GM18508 (cell line): ENCODE results near the gene MRPL40.

ENCODE experiments used
- ATAC-seq: cut with Tn5 transposase; IDR thresholded peaks from one replicate; pipeline ENCODE4 v1.9.1; 2021; ENCODE audit warnings: moderate number of reproducible peaks; ENCODE audit not compliant: insufficient read depth, unreplicated experiment

Gene MRPL40

GRCh38 chr22:19406281-19406811 lies 26.0 kb upstream of the MRPL40 start:
- no peak for ATAC-seq

GRCh38 chr22:19406846-19407245 lies 25.5 kb upstream of the MRPL40 start:
- ATAC-seq = no peak

- no peak for ATAC-seq
Measured at GRCh38 chr22:19407649-19408606, 24.4 kb upstream of the MRPL40 start.

GRCh38 chr22:19410941-19411689 lies 21.2 kb upstream of the MRPL40 start:
- no peak for ATAC-seq

- no peak for ATAC-seq
Measured at GRCh38 chr22:19411690-19412045, 20.7 kb upstream of the MRPL40 start.

GRCh38 chr22:19412478-19412877 lies 19.9 kb upstream of the MRPL40 start:
- ATAC-seq = no peak

- no peak for ATAC-seq
Measured at GRCh38 chr22:19412923-19413322, 19.4 kb upstream of the MRPL40 start.

GRCh38 chr22:19419086-19419463 lies 13.3 kb upstream of the MRPL40 start:
- no peak for ATAC-seq

GRCh38 chr22:19419464-19420178 lies 12.7 kb upstream of the MRPL40 start:
- no peak for ATAC-seq

GRCh38 chr22:19420321-19420720 lies 12.0 kb upstream of the MRPL40 start:
- no peak for ATAC-seq

GRCh38 chr22:19422440-19423301 lies 9.7 kb upstream of the MRPL40 start:
- no peak for ATAC-seq

GRCh38 chr22:19424186-19424500 lies 8.2 kb upstream of the MRPL40 start:
- ATAC-seq = no peak

GRCh38 chr22:19429950-19430889 lies 2.1 kb upstream of the MRPL40 start:
- ATAC-seq = no peak

GRCh38 chr22:19430890-19431541 lies 1.3 kb upstream of the MRPL40 start:
- no peak for ATAC-seq

- peak; percentile 23 for ATAC-seq
Measured at GRCh38 chr22:19431649-19432132, 654 bp upstream of the MRPL40 start, which contains the start of gene HIRA. TSS of gene HIRA (minus strand) at chr22:19431733. CDS start at chr22:19431476, 257 bp downstream.

GRCh38 chr22:19434401-19434800 lies 2.1 kb downstream of the MRPL40 start:
- no peak for ATAC-seq

- ATAC-seq = no peak
Measured at GRCh38 chr22:19434829-19435580, 2.7 kb downstream of the MRPL40 start.
